ENCODE results near the gene KCNK17.

KCNK17 gene, protein sequence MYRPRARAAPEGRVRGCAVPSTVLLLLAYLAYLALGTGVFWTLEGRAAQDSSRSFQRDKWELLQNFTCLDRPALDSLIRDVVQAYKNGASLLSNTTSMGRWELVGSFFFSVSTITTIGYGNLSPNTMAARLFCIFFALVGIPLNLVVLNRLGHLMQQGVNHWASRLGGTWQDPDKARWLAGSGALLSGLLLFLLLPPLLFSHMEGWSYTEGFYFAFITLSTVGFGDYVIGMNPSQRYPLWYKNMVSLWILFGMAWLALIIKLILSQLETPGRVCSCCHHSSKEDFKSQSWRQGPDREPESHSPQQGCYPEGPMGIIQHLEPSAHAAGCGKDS

GRCh38 chr6:39314273-39314795 is at the start of gene KCNK17:
Gene KCNK17 (minus strand): TSS chr6:39314419. CDS start chr6:39314320, 99 bp downstream.
- no peak for TF ChIP-seq CTCF (IDR thresholded peaks at IDR 0.05; ENCODE audit: low read depth, low read length, missing control alignments)
- Histone ChIP-seq H3K36me3 (replicated peaks) (no peaks in the 10 kb centered on the region), H3K27me3 (replicated peaks) (peaks cover 37% of the 10 kb centered on the region), H3K4me3 (ENCODE audit: low read depth, low read length) (no peak within 1 kb of the TSS), H3K27ac (no peak within 1 kb of the TSS)
- no peak for DNase-seq
- in situ Hi-C loops (cut with HindIII; ENCODE audit: low pct_ligation_motif_present, low sequenced_read_pairs): no loop called here

DNA sequence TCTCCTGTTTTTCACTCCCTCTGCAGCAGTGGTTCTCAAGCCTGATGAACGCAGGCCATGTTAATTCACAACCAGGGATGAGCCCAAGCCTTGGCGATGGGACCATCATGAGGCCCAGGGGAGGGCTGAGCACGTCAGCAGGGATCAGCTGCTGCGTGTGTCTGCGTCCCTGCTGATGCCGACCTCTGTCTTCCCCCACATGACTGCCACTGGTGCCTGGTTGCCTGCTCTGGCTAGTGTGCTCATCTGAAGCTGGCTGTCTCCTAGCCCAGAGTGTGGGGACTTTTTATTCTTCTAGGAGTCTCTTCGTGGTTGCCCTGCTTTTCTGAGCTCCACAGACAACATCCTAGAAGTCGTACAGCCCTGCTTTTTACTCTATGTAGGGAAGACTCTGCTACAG is 49.1 kb upstream of the KCNK17 start:
- in situ Hi-C loops (cut with HindIII; ENCODE audit: low pct_ligation_motif_present, low sequenced_read_pairs): no loop called here
- Histone ChIP-seq H3K27ac (no peak overlapping the region), H3K4me3 (ENCODE audit: low read depth, low read length) (no peak overlapping the region), H3K27me3 (replicated peaks) (no peaks in the 10 kb centered on the region), H3K36me3 (replicated peaks) (no peaks in the 10 kb centered on the region)
- TF ChIP-seq CTCF (IDR thresholded peaks at IDR 0.05; ENCODE audit: low read depth, low read length, missing control alignments): no peak
- DNase-seq: no peak

GRCh38 chr6:39362487-39362865 is 48.3 kb upstream of the KCNK17 start:
- peak; percentile 9 for DNase-seq
- no peaks in the 10 kb centered on the region for H3K36me3 ChIP-seq (replicated peaks)
- H3K27ac ChIP-seq: no peak overlapping the region
- H3K4me3 ChIP-seq (ENCODE audit: low read depth, low read length): no peak overlapping the region
- TF ChIP-seq CTCF (IDR thresholded peaks at IDR 0.05; ENCODE audit: low read depth, low read length, missing control alignments): peak; percentile 55
- no peaks in the 10 kb centered on the region for H3K27me3 ChIP-seq (replicated peaks)
- in situ Hi-C loops (cut with HindIII; ENCODE audit: low pct_ligation_motif_present, low sequenced_read_pairs): no loop called here

DNA sequence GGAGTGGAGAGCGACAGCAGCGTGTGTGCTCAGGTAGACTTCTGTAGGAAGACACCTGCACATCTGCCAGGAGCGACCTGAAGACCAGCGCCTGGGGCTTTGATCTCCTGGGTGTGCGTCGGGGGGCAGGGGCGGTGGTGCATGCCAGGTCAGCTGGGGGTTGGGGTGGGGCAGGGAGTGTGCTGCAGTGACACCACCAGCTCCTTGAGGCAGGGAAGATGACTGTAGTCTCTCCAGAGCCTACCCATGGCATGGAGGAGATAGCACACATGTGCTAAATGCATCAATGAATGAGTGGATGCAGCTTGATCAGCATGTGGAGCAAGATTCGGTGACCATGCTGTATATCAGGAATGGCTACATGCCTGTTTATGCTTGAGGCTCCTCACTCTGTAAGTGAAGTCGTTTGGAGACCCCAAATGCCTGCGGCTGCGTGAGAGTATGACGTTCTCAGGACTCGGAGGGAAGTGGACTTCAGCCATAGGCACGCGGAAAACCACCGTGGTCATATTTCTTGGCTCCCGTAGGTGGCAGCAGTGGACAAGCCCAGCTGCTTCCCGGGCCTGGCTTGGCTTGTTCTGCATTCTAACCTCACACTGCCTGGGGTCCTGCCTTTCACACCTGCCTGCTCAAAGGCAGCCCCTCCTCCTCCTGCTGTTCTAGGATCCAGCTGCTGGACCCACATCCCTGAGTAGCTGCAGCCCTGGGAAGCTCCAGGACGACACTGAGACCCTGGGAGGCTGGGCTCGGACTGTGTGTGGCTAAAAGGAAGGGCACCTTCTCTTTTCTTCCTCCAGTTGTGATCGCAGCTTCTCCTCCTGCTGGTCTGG is 47.7 kb upstream of the KCNK17 start:
- DNase-seq: peak; percentile 64
- Histone ChIP-seq H3K27me3 (replicated peaks) (no peaks in the 10 kb centered on the region), H3K27ac (no peak overlapping the region), H3K4me3 (ENCODE audit: low read depth, low read length) (no peak overlapping the region), H3K36me3 (replicated peaks) (no peaks in the 10 kb centered on the region)
- TF ChIP-seq CTCF (IDR thresholded peaks at IDR 0.05; ENCODE audit: low read depth, low read length, missing control alignments): peak; percentile 90
- in situ Hi-C loops (cut with HindIII; ENCODE audit: low pct_ligation_motif_present, low sequenced_read_pairs): no loop called here

- Histone ChIP-seq H3K27ac (no peak overlapping the region), H3K4me3 (ENCODE audit: low read depth, low read length) (no peak overlapping the region), H3K36me3 (replicated peaks) (no peaks in the 10 kb centered on the region), H3K27me3 (replicated peaks) (no peaks in the 10 kb centered on the region)
- TF ChIP-seq CTCF (IDR thresholded peaks at IDR 0.05; ENCODE audit: low read depth, low read length, missing control alignments): no peak
- DNase-seq: no peak
- in situ Hi-C loops (cut with HindIII; ENCODE audit: low pct_ligation_motif_present, low sequenced_read_pairs): no loop called here
Observed at GRCh38 chr6:39360378-39360777, 46.2 kb upstream of the KCNK17 start.
